Cerebellar nuclear complex (tissue), 1 donor: ENCODE data around the gene MTHFD2L.
"Not testable (repeated sequence)": the region's sequence is repeated elsewhere in the genome, so short reads cannot be mapped to it uniquely, and the experiment has no call there.

Experiments
- DNase-seq, 2 experiments: peaks; one replicate each; lab custom pipeline; 2025; lab: John Stamatoyannopoulos, UW

MTHFD2L gene

DNA sequence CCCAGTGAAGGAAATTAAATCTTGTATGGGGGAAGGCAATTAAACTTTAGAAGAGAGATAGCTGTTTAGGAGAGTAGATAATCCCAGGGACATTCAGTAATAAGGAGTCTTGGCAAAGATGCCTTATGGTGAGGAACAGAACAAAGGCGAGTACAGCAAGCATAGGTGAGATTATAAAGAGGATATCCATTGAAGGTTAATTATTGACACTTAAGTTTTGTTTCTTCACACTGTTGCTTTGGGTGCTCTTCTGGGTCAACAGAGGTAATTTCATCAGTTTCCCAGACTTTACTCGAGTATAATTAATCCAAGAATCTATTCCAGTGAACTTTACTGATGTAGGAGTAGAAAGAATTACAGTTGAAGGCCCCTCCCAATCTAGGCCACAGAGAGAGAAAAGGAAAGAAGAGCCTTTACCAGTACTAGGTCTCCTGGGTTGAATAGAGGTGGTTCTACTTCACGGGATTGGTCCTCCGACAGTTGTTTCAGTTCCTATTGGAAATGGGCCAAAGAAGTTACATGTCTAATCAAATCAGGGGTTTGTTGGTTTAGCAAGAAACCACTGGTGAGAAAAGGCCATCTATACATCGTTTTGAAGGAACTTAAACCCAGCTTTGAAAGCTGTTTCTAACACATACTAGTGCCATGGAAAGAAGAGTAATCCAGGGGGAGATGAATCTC, 177.6 kb downstream of the MTHFD2L start:
- no peak for DNase-seq

DNA sequence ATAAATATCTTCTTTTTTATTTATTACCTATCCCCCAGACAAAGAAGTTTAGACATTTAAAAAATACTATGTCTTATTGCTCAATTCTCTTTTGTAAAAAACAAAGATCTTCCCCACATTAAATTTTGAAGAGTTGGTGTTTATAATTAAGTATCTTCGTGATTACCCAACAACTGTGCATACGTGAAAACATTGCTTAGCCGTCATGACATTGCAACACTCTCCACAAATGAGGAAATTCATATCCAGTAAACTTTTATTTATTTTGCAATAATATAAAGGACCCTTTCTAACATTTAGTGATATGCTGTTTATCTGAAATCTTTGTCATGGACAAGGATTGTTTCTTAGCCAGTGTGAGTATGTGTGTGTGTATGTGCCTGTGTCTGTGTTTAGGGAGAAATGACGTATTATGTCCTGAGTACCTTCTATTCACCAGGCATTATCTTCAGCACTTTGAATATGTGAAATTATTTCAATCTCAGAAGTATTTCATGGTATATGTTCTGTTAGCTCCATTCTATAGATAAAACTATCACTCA, 180.9 kb downstream of the MTHFD2L start:
- DNase-seq: no peak

DNA sequence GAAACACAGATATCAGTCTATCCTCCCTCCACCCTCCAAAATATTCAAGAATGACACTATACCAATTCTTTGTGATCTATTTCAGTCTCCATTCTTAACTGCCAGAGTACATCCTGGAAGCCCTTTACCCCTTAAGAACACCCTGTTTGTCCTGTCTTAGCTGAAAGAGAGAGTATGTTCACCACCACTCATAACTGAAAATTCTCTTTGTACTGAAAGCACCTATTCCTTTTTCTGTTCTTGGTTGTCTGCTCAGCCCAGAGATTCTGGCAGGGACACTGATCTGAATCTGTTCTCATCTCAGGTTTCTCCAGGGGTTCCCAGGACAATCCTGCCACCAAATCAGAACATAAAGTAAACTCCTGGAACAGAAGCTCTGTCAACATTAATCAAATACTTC, 181.6 kb downstream of the MTHFD2L start:
- no peak for DNase-seq

DNA sequence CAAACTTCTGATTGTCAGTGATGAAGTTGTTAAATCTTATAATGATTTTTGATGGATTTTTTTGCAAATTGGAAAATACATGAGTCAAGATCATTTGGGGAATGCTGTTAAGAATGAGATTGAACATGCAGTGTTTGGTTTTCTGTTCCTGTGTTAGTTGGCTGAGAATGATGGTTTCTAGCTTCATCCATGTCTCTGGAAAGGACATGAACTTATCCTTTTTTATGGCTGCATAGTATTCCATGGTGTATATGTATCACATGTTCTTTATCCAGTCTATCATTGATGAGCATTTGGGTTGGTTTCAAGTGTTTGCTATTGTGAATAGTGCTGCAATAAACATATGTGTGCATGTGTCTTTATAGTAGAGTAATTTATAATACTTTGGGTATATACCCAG, 182.5 kb downstream of the MTHFD2L start:
- DNase-seq: not testable (repeated sequence)

DNA sequence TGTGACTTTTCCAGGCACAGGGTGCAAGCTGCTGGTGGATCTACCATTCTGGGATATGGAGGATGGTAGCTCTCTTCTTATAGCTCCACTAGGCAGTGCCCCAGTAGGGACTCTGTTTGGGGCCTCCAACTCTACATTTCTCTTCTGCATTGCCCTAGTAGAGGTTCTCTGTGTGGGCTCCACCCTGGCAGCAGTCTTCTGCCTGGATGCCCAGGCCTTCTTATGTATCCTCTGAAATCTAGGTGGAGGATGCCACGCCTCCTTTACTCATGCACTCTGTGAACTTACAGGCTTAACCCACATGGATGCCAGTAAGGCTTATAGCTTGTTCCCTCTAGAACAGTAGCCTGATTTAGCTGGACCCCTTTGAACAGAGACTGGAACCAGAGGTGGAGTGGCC, 186.1 kb downstream of the MTHFD2L start:
- DNase-seq: no peak
